ENCODE measurements around the gene MPV17L2.

MPV17L2 gene

DNA sequence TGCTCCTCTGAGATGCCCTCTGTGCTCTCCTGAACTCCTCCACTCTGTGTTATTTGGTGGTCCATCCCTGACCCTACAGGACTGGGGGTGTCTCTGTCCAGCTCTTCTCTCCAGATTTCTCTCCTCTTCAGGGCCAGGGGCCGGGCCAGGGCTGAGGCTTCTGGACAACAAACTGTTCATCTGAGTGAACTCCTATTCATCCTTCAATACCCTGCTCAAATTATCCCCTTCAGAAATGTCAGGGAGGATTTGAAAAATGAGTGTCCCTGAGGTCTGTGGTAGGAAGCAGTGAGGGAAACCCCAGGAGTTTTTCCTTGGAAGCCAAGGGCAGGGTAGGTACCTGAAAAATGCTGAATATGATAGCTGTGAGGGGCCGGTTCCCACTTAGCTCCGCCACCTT, 25.6 kb downstream of the MPV17L2 start:
- DNase-seq = no peak

DNA sequence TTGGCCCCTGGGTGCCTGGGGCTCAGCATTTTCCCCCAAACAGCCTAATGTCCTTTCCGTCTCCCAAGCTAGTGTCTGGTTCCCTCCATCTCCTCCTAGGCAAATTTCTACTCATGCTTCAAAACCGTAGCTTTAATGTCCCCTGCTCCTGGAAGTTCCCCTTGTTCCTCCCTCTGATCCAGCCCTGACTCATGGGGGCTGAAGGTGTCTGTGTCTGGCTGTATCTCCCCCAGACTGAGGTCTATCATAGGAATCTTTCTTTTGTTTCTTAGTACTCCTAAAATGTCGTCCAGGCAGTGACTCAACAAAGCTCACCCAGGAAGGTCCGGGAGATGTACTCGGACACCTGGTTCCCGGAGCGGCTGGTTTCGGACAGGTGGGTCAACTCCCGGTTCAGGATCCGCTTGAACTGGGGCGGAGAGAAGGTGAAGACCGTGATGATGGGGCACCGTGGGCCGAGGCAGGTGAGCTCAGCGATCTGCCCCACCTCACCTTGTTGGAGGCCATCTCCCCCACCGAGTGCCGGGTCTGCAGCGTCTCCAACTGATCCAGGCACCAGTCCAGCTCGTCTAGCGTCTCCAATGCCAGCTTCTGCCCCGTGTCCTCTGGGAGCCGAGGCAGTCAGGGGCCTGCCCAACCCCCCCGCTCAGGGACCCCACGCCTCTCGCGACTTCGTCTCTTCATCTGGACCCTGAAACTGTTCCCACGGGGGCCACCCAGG, 27.1 kb downstream of the MPV17L2 start:
- no peak for DNase-seq

DNA sequence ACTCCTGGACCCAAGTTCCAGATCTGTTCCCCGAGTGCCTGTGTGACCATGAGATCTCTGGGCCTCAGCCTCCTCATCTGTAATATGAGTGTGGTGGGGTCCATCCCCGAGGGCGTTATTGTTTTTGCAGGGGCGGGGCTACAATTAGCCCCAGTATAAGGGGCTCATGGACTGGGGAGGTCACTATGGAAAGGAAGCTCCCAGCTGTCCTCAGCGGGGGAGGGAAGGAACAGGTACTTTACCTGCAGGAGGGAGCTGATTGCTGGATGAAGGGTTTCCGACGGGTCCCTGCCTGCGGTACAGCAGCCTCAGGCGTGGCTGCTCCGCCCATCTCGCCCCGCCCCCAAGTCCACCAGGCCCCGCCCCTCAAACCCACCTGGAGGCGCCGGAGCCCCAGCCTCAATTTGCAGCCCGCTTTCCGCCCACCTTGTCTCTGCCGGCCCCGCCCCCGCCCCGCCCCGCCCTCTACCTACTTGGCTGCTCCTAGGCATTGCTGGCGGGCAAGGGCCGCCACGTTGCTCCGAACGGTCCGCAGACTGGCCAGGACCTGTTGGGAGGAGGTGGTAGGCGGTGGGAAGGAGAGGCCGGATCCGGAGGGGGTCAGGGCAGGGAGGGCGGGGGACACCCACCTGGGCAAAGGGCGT, 27.7 kb downstream of the MPV17L2 start:
- DNase-seq = no peak

DNA sequence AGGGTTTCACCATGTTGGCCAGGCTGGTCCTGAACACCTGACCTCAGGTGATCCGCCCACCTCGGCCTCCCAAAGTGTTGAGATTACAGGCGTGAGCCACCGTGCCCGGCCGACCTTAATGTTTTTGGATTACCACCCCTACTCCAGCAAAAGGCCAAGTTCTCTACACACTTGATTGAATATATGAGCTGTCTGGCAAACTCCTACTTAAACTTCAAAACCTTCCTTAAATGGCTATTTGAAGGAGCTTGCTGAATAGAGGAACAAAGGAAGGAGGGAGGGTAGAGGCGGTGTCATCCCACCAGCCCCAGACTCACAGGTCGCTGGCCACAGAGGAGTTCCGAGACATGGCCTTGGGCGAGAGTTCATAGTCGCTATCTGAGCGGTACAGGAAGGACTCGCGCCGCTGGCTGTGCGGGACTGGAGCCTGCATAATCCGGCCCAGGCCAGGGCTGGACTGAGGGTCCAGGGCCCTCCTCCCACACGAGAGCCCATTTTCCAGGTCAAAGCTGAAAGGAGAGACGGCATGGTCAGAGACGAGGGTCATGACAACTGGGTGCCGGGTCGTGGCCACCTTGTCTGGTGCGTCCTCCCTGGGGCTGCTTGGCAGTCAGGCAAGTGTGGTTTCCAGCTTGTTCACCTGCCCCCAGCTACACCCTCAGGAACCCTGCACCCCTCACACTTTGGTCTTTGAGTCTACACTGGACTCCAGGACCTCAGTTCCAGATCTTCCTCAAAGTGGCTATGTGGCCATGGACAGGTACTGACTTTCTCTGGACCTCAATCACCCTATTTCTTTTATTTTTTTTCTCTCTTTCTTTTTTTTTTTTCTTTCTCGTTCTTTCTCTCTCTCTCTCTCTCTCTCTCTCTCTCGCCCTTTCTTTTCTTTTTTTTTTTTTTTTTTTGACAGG, 29.1 kb downstream of the MPV17L2 start:
- DNase-seq = no peak

DNA sequence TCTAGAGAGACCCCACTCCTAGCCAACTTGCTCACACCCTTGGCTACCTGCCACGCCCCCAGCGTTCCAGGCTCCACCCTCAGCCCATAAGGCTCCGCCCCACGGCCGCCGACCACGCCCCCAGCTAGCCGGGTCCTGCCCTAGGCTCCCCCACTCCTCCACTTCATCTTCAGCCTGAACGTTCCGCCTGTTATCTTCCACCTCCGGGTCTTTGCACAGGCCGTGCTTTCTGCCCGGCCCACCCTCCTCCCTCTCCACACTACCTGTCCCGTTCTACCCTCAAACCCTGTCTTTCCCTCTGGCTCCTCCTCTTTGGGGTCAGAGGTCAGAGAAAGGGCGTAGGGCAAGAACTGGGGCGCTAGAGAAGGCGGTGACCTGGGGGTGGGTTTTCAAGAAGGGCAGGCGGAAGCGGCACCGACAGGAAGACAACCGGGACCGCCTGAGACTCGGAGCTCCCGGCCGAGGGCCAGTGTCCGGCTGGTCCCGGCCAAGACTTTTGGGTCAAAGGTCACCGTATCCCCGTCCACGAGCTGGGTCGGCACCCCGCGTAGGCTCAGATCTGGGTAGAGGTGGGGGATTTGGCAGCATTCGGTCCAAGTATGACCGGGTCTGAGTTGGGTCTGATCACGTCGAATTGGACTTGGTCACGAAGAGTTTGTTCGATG, 31.0 kb downstream of the MPV17L2 start:
- peak; percentile 18 to 35 for DNase-seq

DNA sequence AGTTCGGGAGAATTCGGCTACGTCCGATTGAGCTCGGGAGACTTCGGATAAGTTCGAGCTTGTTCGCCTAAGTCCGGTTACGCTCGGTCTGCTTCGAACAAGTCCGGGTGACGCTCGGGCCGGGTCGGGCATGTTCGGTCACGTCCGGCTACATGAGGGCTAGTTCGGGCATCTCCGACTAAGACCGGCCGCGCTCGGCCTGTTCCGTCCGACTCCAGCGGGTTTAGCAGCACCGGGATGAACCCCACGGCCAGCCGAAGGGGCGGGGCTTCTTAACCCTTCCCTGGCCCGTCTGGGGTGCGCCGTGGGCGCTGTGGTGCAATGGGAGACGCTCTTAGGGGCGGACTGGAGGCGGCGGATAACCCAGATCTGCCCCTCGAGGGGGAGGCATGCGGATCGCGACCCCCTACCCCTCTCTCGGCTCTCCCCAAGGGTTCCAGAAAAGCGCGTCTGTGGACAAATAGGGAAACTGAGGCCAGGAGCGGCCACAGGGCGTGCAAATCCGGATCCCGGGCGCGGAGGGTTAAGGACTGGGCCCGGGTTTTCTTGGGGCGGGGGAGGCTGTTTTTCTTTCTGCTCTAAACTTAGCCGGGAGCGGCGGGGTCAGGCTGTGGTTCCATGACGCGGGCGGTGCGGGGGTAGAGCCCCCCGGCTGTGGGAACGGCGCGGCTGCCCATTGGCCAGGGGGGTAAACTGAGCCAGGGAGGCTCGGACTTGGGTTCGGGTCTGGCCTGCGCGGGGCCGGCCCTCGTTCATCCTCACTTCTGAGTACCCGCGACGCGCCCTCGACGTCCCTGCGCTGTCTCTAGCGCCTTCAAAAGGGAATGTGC, 31.7 kb downstream of the MPV17L2 start:
- DNase-seq = peak; percentile 90 to 93

DNA sequence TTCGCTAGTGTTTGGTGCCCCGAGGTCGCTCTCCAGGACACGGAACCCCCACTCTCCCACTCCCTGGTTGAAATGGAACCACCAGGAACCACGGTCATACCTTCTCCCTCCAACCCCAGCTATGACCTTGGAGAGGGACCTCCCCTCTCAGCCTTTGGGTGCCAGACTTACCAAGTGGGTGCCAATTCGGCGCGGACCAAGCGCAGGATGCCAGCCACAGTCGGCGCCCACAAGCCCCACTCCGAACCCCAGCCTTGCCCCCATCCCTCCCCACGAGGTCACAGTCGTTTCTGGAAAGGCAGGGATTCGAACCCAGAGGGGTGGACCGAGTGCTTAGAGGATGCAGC, 32.3 kb downstream of the MPV17L2 start:
- no peak for DNase-seq

DNA sequence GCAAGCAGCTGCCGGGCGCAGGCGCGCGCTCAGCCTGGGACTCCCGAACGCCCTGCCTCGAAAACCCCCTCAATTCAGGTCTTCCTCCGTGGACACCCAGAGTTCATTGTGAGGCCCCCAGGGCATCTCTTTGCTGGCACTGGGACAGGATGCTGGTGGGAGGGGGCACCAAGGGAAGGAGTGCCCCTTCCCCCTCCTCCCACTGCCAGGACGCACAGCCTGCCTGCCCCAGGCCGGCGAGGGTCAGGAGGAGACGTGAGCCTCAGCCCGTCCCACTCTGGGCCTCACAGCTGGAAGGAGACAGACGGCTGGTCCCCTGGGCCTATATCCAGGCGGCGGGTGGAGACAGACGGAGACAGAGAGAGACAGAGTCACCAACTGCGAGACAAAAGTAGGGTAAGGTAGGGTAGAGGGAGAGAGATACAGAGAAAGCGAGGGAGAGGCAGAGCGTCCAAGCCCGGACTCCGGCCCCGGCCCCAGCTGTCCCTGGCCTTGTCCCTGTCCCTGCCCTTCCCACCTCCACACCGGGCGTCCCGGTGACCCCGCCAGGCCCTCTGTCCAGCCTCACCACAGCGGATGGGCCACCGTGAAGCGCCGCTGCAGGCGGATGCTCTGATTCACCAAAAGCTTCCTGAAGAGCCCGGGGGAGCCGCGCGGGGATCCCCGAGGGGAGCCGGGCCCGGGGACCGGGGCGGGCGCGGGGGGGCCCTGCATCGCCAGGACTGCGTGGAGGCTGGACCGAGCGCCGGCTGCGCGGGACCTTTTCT, 32.9 kb downstream of the MPV17L2 start, which contains the start of gene PDE4C:
TSS of gene PDE4C (minus strand) at position 737 of the 767 bp plus-strand sequence. CDS start at position 714, 23 bp downstream.
- no peak for DNase-seq

DNA sequence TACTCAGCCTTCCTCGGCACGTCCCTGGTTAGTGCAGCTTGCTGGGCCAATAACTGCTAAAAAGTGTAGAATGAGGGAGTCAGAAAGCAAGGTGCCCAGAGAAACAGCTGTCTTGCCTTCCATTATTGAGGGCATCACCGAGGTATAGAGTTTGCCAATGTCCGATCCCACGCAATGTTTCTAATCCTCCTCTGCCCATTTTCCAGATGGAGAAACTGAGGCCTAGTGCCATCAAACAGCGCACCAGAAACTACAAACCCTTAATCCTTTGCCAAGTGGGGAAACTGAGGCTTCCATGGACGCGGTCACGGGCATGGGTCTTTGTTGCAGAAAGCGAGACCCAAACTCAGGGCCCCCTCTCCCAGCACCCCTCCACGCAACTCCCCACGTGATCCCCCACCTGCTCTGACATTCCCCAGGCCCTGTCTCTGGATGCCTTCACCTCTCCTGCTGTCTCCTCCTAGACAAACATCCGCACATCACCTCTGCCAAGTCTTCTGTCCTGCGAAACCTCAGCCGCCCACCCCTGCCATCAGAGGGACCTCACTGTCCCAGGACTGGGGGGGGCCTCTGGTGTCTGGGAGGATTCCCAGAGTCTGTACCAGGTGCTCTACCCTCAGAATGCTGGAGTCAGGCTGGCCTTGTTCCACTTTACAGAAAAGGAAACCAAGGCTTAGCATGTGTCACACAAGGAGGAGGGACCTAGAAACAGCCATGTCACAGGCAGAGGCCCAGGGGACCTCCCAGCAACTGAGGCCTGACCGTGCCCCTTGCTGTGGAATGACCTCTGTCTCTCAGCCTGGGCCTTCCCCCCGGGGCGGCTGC, 34.1 kb downstream of the MPV17L2 start:
- no peak for DNase-seq

DNA sequence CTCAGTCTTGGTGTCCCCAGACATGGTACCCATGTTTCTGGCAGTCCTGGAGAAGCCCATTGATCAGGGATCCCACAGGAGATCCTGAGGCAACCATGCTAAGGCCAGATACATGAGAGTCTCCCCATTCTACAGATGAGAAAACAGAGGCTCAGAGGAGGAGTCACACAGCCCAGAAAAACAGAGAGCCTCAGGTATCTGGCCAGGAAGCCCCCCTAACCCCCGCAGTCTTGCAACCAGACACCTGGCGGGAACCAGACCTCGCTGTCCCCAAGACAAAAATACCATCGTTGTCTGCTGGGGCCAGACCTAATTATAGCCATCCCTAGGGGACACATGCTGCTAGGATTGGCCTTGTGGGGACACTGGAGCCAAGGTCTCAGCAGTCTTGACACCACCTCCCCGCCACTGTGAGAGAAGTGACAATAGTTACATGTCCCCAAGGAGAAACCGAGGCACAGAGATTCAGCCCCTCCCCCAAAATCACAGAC, 34.8 kb downstream of the MPV17L2 start:
- no peak for DNase-seq

DNA sequence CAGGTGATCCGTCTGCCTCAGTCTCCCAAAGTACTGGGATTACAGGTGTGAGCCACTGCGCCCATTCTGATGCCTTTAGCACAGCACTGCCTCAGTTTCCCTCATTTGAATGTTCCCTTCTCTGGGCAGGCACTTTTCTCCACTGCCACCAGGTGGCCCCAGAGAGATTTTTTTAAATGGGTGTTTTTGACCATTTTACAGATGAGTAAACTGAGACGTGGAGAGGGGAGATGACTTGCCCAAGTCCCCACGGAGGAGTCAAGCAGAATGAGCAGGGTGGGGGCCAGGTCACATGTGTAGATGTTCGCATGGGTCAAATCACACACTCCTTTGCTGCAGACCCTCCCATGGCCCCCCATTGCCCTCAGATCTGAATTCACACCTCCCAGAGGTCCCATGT, 36.5 kb downstream of the MPV17L2 start:
- no peak for DNase-seq

DNA sequence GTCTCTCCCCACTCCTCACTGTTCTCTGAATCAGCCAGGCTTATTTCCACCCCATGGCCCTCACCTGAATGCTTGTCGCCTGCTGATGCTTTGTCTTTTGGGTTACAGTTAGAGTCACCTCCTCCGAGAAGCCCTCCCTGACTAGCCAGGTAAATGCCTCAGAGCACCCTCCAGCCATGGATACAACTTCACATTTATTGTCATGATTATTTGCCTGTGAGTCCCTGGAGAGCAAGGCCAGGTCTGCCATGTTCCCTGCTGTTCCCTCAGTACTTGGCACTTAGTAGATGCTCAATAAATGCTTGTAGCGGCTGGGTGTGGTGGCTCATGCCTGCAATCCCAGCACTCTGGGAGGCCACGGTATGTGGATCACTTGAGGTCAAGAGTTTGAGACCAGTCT, 36.9 kb downstream of the MPV17L2 start:
- DNase-seq = no peak

DNA sequence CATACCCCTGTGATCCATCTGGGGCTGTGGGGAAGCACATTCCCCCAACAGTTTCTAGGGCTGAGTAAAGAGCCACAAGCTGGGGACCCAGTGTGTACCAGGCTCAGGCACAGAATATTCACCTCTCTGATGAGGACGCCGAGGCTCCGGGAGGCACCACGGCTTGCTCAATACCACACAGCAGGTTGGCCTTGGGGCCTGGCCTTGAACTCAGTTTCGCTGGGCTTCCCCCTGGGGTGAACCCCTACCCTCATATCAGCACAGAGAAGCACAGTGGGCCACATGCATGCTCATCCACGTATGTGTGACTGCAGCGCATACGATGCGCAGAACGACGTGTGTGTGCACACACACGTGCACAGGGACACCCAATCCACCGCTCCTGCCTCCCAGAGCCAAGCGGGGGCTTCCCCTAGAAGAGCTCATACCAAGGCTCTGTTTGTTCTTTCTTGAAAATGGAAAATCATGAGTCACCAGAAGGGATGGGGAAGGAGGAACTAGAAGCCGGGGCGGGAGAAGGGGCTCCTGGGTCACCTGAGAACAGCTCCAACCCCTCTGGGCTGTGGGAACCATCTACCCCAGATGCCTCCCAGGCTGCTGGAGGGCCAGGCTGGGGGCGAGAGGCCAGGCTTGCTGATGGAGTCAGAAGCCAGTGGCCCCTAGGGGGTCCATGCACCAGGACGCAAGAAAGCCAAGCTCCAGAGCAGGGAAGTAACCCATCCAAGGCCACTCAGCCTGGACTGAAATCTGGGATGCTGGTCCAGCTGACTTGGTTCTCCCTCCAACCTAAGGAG, 38.1 kb downstream of the MPV17L2 start:
- DNase-seq = no peak

DNA sequence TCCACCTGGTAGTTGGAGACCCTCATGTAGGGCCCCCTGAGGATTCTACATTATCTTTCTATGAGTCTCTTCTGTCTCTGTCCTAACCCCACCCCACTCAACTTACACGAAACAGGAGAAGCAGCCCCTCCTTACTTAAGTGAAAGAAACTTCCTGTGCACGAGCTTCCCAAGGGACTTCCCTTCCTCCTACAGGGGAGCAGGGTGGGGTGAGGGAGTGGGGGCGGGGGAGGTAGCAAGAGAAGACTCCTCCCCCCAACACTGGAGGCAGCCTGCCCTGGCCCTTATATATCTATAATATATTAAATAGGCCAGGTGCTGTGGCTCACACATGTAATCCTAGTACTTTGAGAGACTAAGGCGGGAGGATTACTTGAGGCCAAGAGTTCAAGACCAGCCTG, 38.8 kb downstream of the MPV17L2 start:
- no peak for DNase-seq

DNA sequence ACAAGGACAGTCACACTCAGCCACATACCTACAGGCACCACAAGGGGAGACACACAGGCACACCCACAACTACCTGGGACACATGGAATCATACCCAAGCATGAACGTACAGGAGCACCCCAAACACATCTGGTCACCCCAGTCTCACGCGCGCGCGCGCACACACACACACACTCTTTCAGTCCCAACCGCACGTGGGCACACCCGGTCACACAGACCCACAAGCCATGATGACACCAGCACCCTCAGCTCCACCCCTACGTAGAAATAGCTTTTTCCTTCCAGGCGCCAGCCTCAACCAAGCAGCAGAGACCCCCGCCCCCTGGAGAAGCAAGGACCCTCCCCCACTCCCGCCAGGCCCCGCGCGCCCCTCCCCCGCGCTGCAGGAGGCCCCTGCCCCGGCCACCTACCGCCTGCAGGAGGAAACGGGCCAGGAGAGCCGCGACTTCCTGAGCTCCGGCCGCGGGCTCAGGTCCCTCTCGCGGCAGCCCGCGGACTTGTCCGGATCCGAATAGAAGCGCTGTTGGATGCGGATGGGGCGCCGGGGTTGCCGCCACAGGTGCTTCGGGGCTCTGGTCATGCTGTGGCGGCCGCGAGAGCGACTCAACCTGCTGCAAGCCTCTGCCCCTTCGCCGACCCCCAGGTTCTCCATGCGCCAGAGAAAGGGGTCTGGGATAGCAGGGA, 39.7 kb downstream of the MPV17L2 start:
- no peak for DNase-seq

DNA sequence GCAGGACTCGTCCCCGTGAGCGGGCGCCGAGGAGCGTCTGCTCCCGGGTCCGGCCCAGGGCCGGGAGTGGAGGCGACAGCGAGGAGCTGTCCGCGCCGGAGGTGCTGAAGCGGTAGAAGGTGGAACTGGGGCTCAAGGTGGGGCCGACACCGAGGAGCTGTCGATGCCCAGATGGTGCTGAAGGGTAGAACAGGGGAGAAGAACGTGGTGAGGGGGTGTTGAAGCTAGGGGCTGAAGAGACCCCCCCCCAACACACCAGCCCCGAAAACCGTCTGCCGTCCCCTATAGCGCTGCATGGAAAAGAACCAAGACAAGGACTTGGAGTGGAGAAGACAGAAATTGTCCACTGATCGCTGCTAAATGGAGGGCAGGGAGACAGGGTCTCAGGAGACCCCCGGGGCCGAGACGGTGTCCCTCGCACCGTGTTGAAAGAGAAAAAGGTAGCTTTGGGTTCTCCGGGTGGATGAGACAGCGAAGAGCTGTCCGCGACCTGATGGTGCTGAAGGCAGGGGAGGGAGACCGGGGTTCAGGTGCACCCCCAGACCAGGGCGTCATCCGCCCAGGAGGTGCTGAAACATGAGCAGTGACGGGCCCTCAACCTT, 40.3 kb downstream of the MPV17L2 start:
- DNase-seq = peak in 1 of 2 donors; percentile 37

DNA sequence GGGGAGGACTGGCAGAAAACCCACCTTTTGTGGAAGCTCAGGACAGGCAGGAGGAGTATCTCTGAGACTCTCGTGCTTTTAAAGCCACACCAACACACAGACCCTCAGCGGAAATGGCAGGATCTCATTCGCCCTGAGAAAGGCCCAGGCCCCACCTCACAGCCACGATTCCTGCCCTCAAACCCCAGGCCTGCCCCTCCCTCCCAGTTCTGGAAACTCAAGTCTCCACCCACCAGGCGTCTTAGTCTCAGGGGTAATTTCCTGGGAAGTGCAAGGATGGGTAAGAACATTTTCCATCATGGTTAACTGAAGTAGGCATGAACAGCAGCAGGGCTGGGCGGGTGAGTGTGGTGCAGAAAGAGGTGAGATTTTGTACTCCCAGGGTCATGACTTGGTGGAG, 41.2 kb downstream of the MPV17L2 start:
- no peak for DNase-seq

DNA sequence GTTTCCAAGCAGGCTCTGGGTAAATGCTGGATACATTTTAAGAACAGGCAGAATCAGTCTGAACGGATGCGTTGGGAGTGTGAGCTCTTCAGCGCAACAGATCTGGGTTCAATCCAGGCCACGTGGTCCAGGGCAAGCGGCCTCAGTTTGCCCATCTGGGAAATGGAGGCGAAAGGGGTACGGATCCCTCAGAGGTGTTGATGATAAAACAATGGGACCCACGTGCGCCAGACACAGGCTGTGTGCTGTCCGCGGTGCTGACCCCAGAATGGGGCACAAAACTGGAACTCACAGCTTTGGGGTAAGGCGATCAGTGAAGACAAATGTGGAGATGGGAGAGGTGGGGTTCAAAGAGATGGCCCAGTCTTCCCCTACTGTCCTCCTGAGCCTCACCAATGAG, 46.3 kb downstream of the MPV17L2 start:
- DNase-seq = no peak

Measured in CD4-positive, alpha-beta T cell treated with Interleukin-4 for 1 hour (primary cell).